AG09319 (cell line): ENCODE measurements around the gene MOV10L1.
A peak's percentile ranks its signal among the peaks of the same experiment; 100 is the strongest.

Experiments used
- DNase-seq: peaks from one replicate; pipeline ENCODE4 v3.0.0-alpha.2; 2010; ENCODE audit warnings: low read depth; ENCODE audit errors: extremely low read depth
- TF ChIP-seq, protein P1 (sequence below): IDR thresholded peaks from 2 replicates; pipeline ENCODE4 v1.5.1; 2011; ENCODE audit warnings: low read depth, mild to moderate bottlenecking, inconsistent platforms, low read length, moderate library complexity

Gene MOV10L1

DNA sequence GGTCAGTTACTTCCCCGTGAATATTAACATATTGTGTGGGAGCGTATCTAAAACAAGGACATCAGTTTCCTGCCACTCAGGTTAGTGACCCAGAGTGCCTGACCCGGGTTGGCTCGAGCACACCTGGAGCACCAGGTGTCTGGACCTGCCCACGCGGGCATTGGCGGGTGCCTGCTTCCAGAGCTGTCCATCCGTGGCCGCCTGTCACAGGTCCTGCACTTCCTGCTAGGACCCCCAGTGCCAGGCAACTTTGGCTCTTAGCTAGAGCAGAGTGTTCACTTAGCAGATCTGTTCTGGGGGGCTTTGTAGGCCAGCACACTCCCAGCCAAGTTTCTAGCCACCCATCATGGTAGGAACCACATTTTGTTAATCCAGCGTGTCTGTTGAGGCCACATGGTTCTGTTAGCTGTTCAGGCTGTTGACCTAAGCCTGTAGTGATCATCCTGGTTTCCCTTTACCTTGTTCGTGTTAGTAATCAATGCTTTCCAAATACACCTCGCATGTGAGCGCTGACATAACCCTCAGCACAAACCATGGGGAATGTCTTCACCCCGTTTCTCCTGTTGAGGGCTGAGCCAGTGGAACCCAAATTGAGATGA, 29.5 kb downstream of the MOV10L1 start:
- TF ChIP-seq, protein P1, sequence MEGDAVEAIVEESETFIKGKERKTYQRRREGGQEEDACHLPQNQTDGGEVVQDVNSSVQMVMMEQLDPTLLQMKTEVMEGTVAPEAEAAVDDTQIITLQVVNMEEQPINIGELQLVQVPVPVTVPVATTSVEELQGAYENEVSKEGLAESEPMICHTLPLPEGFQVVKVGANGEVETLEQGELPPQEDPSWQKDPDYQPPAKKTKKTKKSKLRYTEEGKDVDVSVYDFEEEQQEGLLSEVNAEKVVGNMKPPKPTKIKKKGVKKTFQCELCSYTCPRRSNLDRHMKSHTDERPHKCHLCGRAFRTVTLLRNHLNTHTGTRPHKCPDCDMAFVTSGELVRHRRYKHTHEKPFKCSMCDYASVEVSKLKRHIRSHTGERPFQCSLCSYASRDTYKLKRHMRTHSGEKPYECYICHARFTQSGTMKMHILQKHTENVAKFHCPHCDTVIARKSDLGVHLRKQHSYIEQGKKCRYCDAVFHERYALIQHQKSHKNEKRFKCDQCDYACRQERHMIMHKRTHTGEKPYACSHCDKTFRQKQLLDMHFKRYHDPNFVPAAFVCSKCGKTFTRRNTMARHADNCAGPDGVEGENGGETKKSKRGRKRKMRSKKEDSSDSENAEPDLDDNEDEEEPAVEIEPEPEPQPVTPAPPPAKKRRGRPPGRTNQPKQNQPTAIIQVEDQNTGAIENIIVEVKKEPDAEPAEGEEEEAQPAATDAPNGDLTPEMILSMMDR: no peak
- DNase-seq: no peak

DNA sequence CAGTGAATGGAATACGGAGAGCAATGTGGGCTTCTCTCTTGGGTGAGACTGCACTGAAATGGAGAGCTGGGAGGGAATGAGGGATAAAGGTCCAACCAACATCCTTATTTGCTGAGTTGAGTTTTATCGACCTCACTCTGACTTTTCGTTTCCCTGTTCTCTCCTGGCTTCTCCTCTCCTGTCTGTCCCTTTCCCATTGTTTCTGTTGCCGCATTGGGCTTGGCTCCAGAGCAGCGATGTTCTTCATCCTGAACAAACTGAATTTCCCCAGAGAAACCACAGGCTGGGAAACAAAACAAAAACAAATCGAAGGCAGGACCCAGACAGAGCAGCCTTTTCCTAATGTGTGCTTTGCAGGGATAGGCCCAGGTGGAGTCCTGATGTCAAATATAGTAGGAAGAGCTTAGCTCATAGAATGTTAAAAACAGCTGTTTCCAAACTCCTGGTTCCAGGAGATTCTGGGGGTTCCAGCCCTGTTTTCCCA, 30.0 kb downstream of the MOV10L1 start:
- no peak for DNase-seq
- TF ChIP-seq, protein P1: no peak

DNA sequence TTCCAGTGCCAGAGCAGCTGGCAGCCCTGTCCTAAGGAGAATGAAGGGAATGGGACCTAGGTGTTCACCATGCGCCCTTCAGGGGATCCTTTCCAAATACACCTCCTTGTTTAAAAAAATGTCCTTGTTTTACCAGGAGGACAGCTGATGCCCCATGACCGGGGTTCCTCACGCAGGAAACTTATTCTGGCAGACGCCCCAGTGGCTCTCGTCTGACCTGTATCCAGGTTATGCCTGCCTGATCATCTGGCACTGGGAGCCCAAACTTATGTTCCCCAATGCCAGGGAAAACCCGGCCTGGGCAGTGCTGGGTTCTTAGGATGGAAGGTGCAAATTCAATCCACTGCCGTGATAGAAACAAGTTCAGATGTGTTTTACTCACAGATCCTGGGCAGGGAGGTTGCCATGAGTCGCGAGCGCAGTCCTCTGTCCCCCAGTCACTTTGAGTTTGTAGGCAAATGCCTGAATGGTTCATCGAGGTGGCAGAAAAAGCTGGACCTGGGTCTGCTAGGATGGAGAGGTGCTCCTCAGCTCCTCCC, 31.5 kb downstream of the MOV10L1 start:
- TF ChIP-seq, protein P1: no peak

DNA sequence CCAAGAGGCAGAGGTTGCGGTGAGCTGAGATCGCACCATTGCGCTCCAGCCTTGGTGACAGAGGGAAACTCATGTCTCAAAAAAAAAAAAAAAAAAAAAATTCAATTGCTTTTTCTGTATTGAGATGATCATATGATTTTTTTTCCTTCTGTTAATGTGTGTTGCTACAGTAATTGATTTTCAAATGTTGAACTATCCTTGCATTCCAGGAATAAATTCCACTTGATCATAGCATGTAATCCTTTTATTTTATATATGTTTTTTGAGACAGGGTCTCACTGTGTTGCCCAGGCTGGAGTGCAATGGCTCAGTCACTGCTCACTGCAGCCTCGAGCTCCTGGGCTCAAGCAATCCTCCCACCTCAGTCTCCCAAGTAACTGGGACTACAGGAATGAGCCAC, 33.3 kb downstream of the MOV10L1 start:
- DNase-seq: no peak
- TF ChIP-seq, protein P1: no peak

More for the DNA sequence above, 31.5 kb downstream of the MOV10L1 start:
- no peak for DNase-seq

DNA sequence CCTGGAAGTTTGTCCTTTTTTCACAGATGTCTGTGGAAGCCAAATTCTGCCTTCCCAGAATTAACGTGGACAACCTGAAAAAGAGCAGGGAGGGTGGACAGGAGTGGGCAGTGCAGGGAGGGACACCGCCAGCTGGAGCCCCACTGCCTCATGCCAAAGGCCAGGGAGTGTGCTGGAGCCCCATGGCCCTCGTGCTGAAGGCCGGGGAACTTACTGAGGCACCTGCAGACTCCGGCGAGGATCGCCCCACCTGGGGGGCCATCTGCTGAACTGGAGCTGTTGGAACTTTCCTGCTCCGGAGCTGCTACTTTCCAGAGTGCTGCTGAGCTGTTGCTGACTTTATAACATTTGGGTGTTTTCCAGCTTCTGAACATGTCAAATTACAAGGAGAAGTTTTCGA, 35.2 kb downstream of the MOV10L1 start:
- TF ChIP-seq, protein P1: no peak
- no peak for DNase-seq

DNA sequence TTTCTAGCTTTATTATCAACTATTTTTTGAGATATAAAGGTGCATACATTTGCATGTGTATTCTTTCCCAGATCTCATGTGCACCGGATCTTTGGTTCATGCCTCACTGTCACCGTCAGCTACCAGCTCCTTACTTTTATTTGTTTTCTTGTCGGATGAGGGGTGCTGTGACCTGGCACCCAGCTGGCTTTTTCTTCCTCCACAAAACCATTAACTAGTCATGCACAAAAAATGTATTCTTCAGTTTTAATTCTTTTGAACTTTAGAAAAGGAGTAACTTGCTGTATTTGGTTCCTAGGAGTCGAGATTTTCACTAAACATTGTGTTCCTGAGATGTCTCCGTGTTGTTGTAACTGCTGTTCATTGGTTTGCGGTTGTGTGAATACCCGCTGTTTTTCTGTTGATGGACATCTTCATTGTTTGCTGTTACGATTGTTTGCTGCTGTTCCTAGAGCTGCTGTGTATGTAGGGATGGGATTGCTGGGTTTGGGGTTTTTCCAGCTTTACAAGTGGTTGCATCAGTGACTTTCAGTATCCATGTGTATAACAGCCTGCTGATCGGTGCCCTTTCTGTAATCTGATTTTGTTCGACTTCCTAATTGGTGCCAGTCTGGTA, 39.4 kb downstream of the MOV10L1 start:
- TF ChIP-seq, protein P1: no peak
- DNase-seq: peak; percentile 46

DNA sequence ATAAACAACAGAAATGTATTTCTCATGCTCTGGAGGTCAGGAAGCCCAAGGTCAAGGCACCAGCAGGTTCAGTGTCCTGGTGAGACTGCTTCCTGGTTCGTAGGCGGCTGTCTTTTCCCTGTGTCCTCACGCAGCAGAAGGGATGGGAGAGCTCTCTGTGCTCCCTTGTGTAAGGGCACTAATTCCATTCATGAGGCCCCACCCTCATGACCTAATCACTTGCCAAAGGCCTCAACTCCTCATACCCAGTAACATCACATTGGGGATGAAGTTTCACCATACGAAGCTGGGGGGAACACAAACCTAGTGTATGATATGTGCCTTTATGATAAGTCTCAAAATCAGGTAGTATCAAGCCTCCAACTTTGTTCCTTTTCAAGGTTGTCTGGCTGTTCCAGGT, 42.1 kb downstream of the MOV10L1 start:
- TF ChIP-seq, protein P1: no peak
- DNase-seq: no peak
